Activated naive CD8-positive, alpha-beta T cell treated with anti-CD3 and anti-CD28 coated beads, Interleukin-2, amount 50 U/mL, for 24 hours (primary cell): ENCODE measurements around the gene ITPR2.
A peak's percentile ranks its signal among the peaks of the same experiment; 100 is the strongest.
"Not testable (repeated sequence)": the region's sequence is repeated elsewhere in the genome, so short reads cannot be mapped to it uniquely, and the experiment has no call there.

Experiments used
- ATAC-seq: fragments of 150-1000 bp; cut with Tn5 transposase; one replicate; pipeline ENCODE4 v1.10.0; 2021
- DNase-seq: peaks from one replicate; pipeline ENCODE4 v3.0.0; 2021
- H3K27ac Mint-ChIP-seq: one replicate; pipeline ENCODE4 v1.8.0; 2021; ENCODE audit warnings: mild to moderate bottlenecking, mixed read lengths
- H3K27me3 Mint-ChIP-seq: one replicate; pipeline ENCODE4 v1.8.0; 2021; ENCODE audit warnings: mixed read lengths
- H3K36me3 Mint-ChIP-seq: one replicate; pipeline ENCODE4 v1.8.0; 2021; ENCODE audit warnings: low read depth, mixed read lengths
- H3K4me1 Mint-ChIP-seq: one replicate; pipeline ENCODE4 v1.8.0; 2021; ENCODE audit warnings: mixed read lengths
- H3K4me3 Mint-ChIP-seq: one replicate; pipeline ENCODE4 v1.8.0; 2021; ENCODE audit warnings: mild to moderate bottlenecking, moderate library complexity, mixed read lengths
- H3K9me3 Mint-ChIP-seq: one replicate; pipeline ENCODE4 v1.8.0; 2021; ENCODE audit warnings: mixed read lengths

ITPR2 gene

DNA sequence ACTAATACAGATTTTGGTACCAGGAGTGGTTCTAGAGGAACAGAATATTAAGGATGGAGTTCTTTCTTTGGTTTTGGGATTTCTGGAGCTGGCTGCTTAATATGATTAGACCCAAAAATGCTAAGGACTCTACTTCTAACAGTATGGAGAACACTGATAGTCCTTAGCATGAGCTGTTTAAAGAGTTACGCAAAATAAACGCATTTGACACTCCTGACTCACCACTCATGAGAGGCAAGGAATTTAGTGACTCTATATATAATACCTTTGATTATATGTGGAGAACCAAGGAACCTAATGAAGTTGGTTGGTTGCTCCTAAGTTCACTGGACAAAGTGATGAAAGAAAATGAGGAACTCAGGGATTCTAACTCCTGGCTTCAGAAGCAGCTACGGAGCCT is 57.0 kb downstream of the ITPR2 start:
- Mint-ChIP-seq H3K9me3 (peaks cover 40% of the 10 kb centered on the region), H3K36me3 (peaks cover 63% of the 10 kb centered on the region)
- not testable (repeated sequence) for H3K27me3 Mint-ChIP-seq, DNase-seq, ATAC-seq, H3K4me3 Mint-ChIP-seq, H3K27ac Mint-ChIP-seq, H3K4me1 Mint-ChIP-seq

DNA sequence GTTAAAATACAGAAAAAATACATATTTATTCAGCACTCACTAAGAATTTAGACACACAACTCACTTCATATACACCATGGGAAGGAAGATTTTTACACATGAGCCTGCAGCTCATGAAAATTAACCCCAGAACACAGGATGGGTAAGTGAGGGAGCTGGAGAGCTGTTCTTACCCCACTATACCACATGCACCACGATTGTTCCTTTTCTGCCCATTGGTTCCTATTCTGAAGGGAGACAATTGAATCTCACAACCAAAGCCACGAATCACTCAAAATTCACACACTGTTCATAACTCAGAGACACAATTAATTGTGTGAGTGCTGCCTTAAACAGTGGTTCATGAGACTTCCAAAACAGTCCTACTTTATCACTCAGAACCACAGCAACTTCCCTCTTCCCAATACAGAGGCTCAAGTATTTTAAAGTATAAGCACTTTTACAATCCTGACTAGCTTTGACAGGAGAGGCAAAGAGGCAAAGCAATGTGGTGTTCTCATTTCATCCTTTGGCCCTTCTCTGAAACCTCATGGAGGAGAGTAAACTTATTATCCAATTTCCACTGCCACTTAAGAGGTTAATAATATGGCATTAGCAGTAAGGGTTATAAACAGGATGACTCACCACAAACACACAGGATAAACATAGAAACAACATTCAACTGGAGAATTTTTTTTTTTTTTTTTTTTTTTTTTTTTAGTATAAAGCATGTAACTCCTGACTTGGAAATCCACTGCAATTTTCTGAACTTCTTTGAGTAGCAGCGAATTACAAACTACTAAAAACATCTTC is 59.5 kb downstream of the ITPR2 start:
- no peak overlapping the region for H3K4me3 Mint-ChIP-seq
- peaks cover 60% of the 10 kb centered on the region for H3K36me3 Mint-ChIP-seq

DNA sequence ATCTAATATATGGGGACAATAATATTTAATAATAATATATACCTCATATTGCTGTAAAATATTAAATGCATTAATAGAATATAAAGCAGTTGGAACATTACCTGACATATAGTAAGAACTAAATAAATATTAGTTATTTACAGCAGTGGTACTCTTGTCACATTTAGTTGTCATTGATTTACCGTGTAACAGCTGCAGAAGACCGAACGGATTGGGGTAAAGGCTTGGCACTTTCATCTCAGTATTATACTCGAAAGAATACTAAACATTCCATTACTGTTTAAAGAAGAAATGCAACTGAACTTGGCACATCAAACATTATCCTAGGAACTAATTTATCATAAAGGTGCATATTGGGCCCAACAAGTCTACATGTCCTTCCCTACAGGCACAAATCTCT is 61.1 kb downstream of the ITPR2 start:
- H3K9me3 Mint-ChIP-seq: peaks cover 17% of the 10 kb centered on the region
- H3K27me3 Mint-ChIP-seq: no peaks in the 10 kb centered on the region
- ATAC-seq (no peak), DNase-seq (no peak)
- peaks cover 52% of the 10 kb centered on the region for H3K36me3 Mint-ChIP-seq
- H3K27ac Mint-ChIP-seq: no peak overlapping the region
- H3K4me3 Mint-ChIP-seq: no peak overlapping the region
- peaks cover 30% of the 10 kb centered on the region for H3K4me1 Mint-ChIP-seq

More for the DNA sequence above, 59.5 kb downstream of the ITPR2 start:
- ATAC-seq (no peak), DNase-seq (no peak)
- peaks cover 18% of the 10 kb centered on the region for H3K4me1 Mint-ChIP-seq
- H3K27me3 Mint-ChIP-seq: no peaks in the 10 kb centered on the region
- peaks cover 28% of the 10 kb centered on the region for H3K9me3 Mint-ChIP-seq
- no peak overlapping the region for H3K27ac Mint-ChIP-seq

DNA sequence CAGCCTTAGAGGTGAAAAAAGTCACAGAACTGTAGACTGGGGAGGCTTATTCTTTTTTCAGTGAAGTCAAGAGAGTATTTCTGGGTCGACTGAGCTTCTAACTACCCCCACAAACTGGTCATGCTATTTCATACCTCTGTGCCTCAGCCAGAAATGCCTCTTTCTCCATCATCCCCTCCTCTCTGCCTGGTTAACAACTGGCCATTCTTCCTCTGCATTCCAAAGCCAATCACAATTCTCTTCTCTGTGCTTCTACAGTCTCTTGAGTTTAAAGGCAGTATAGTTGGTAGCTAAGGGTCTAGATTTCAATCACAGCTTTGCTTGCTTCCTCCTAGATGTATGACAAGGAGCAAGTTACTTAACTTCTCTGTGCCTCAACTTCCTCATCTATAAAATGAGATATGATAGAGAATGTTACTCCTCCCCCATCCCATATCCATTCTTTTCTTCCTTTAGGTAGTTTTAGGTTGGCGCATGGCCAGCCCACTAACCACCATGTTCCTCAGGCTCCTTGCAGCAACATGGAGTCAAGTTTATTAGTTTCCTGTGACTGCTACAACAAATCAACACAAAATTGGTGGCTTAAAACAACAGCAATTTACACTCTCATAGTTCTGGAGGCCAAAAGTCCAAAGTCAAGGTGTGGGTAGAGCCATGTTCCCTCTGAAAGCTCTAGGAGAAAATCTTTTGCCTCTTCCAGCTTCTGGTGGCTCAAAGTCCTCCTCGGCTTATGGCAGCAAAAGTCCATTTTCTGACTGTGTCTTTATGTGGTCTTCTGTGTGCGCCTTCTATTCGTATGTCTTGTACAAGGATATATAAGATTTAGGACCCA is 62.5 kb downstream of the ITPR2 start:
- Mint-ChIP-seq H3K9me3 (peaks cover 16% of the 10 kb centered on the region), H3K27me3 (no peaks in the 10 kb centered on the region), H3K36me3 (peaks cover 48% of the 10 kb centered on the region), H3K4me3 (no peak overlapping the region), H3K4me1 (peaks cover 31% of the 10 kb centered on the region), H3K27ac (no peak overlapping the region)
- ATAC-seq (no peak), DNase-seq (no peak)

DNA sequence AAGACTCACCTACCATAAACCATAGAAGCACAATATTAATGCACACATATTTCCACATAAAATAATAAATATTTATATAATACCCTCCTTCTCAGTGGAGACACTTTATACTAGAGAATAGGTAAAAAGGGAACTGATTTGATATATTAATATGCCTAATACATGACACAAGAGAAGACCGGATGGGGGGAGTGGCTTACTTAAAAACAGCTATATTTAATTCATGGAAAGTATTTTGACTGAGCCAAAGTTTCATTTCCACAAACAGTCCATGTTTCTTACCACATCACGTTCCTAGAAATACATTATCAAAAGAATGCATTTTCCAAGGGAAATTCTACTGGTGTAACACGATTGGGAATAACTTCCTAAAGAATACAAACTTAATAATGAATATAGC is 63.4 kb downstream of the ITPR2 start:
- H3K9me3 Mint-ChIP-seq: peaks cover 9% of the 10 kb centered on the region

DNA sequence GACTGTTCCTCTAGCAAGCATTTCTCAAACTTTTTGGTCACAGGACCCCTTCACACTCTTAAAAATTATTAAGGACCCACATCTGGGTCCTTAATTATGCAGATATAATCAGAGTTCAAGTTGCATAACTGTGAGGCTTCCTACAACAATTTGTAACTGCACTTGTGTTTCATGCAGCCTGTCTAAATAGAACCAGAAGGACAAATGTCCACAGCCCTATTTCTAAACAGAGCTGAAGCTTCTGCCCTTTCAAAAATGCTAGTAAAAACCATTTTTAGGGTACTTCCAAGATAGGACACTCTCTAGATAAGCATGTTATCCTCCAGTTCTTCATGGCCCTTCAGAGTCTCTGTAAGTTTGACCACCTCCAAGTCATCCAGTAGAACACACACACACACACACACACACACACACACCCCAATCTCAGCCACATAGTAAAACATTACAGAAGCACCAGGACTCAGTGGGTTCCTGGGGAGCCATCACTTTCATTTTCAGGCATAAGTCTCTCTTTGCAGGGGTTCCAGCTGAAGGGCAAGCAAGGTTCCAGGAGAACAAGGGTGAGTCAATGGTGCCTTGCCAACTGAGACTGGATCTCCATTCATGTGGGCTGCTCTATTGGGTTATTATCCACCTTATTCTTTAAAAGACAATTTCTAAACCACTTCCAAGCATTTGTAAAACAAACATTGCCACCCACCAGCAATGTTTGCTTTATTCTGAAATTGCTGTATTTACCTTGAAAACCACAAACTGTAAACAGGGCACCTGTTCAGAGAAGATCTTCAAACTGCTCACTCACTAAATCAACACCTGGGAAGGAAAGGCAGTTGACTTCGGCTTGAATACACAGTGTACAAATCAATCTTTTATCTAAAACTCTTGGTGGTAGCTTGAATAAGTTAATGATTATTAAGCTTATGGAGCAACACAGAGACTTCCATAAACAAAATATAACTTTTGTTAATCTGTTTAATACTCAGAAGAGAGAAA is 64.1 kb downstream of the ITPR2 start:
- peaks cover 14% of the 10 kb centered on the region for H3K9me3 Mint-ChIP-seq
- no peak overlapping the region for H3K27ac Mint-ChIP-seq
- H3K27me3 Mint-ChIP-seq: no peaks in the 10 kb centered on the region
- peaks cover 44% of the 10 kb centered on the region for H3K36me3 Mint-ChIP-seq
- H3K4me3 Mint-ChIP-seq: no peak overlapping the region
- ATAC-seq (peak; percentile 79), DNase-seq (no peak)
- peaks cover 26% of the 10 kb centered on the region for H3K4me1 Mint-ChIP-seq

More for the DNA sequence above, 63.4 kb downstream of the ITPR2 start:
- H3K27me3 Mint-ChIP-seq: no peaks in the 10 kb centered on the region
- no peak overlapping the region for H3K27ac Mint-ChIP-seq
- no peak overlapping the region for H3K4me3 Mint-ChIP-seq
- no peak for DNase-seq
- ATAC-seq: no peak
- peaks cover 26% of the 10 kb centered on the region for H3K4me1 Mint-ChIP-seq
- H3K36me3 Mint-ChIP-seq: peaks cover 40% of the 10 kb centered on the region

DNA sequence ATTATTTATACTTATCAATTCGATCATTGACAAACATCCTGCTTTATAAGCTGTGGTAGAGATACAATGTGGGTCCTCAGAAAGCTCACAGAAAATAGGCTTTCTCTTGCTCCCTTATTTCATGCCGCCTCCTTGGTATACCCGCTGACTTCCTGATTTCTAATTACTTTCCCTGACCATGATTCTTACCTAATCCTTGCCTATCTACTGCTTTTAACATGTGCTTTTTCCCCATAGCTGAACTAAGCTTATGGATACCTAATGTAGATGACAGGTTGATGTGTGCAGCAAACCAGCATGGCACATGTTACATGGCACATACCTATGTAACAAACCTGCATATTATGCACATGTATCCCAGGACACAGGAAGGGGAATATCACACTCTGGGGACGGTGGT is 65.1 kb downstream of the ITPR2 start:
- Mint-ChIP-seq H3K4me1 (peaks cover 26% of the 10 kb centered on the region), H3K4me3 (no peak overlapping the region), H3K36me3 (peaks cover 47% of the 10 kb centered on the region), H3K27ac (no peak overlapping the region), H3K27me3 (no peaks in the 10 kb centered on the region), H3K9me3 (peaks cover 22% of the 10 kb centered on the region)
- DNase-seq (no peak), ATAC-seq (no peak)

DNA sequence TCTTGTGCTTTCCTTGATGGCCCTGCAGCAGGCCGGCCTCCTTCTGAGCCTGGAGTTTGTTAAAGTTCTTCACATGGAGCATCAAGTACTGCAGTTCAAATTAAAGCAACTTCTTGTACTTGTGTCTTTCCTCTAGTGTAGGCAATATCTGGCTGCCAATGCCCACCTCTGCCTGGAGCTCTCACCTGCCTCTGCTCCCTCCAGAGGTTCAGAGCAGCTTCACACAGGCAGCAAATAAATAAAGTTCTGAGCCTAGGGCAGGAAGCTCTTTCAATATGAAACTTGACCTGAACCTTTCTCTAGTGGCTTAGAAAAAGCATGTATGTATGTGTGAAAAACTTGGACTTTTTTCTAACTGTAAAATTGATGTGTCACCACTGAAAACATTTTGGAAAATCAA is 65.9 kb downstream of the ITPR2 start:
- Mint-ChIP-seq H3K36me3 (peaks cover 50% of the 10 kb centered on the region), H3K4me1 (peaks cover 26% of the 10 kb centered on the region), H3K9me3 (peaks cover 25% of the 10 kb centered on the region), H3K27ac (no peak overlapping the region), H3K4me3 (no peak overlapping the region), H3K27me3 (no peaks in the 10 kb centered on the region)
- DNase-seq (no peak), ATAC-seq (peak; percentile 20)

DNA sequence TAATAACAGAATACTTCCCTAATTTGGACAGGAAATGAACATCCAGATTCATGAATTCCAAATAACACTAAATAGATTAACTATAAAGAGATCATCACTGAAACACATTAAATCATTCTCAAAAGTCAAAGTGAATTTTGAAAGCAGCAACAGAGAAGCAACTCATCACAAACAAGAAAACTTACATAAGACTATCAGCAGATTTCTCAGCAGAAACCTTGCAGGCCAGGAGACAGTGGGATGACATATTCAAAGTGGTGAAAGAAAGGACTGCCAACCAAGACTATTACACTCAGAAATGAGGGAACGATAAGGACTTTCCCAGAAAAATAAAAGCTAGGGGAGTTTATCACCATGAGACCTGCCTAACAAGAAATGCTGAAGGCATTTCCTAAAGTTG is 70.8 kb downstream of the ITPR2 start:
- no peaks in the 10 kb centered on the region for H3K27me3 Mint-ChIP-seq
- peaks cover 30% of the 10 kb centered on the region for H3K9me3 Mint-ChIP-seq

DNA sequence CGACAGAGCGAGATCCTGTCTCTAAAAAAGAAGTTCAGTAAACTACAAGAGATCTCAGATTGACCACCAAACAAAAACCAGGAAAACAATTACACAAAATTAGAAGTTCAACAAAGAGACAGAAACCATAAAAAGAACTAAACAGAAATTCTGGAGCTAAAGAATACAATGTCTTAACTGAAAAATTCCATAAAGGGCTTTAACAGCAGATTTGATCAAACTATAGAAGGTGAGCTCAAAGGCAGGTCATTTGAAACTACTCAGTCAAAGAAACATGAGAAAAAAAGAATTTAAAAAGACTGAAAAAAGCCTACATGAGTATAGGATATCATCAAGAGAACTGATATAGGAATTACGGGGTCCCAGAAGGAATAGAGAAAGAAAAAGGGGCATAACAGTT is 71.2 kb downstream of the ITPR2 start:
- H3K27ac Mint-ChIP-seq: no peak overlapping the region
- no peak for ATAC-seq
- H3K4me3 Mint-ChIP-seq: no peak overlapping the region
- H3K36me3 Mint-ChIP-seq: peaks cover 58% of the 10 kb centered on the region
- no peaks in the 10 kb centered on the region for H3K27me3 Mint-ChIP-seq
- H3K9me3 Mint-ChIP-seq: peaks cover 26% of the 10 kb centered on the region
- H3K4me1 Mint-ChIP-seq: peaks cover 6% of the 10 kb centered on the region
- no peak for DNase-seq

More for the DNA sequence above, 70.8 kb downstream of the ITPR2 start:
- DNase-seq: no peak
- Mint-ChIP-seq H3K4me3 (no peak overlapping the region), H3K4me1 (peaks cover 10% of the 10 kb centered on the region), H3K27ac (no peak overlapping the region), H3K36me3 (peaks cover 62% of the 10 kb centered on the region)
- no peak for ATAC-seq

DNA sequence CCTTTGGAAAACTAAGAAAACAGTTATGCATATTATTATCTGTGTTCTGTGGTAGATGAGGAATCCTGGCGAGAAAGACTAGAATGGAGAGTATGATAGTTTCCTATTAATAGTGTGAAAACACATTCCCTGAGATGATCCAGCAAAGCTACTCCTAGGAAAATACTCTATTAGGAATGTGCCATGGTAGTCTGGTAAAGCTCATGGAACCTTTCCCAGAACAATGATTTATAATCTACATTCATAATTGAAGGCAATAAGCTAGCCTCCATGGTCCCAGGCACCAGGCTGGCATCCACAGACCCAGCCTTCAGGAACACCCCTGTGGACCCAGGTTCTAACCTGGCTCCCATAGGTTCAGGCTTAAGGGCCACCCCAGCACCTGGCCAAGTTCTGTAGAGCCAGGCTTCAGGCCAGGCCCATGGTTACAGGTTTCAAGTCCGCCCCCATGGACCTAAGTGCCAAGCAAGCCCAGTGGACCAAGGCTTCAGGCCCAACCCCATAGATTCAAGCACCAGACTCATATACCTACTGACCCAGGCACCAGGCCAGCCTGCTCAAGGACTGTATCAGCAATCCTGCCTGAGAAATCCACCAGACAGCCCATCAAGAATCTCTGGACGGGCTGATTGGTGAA is 72.2 kb downstream of the ITPR2 start:
- no peak for DNase-seq
- Mint-ChIP-seq H3K27me3 (no peaks in the 10 kb centered on the region), H3K4me1 (peaks cover 3% of the 10 kb centered on the region), H3K27ac (no peak overlapping the region), H3K36me3 (peaks cover 61% of the 10 kb centered on the region), H3K9me3 (peaks cover 35% of the 10 kb centered on the region), H3K4me3 (no peak overlapping the region)
- ATAC-seq: no peak

DNA sequence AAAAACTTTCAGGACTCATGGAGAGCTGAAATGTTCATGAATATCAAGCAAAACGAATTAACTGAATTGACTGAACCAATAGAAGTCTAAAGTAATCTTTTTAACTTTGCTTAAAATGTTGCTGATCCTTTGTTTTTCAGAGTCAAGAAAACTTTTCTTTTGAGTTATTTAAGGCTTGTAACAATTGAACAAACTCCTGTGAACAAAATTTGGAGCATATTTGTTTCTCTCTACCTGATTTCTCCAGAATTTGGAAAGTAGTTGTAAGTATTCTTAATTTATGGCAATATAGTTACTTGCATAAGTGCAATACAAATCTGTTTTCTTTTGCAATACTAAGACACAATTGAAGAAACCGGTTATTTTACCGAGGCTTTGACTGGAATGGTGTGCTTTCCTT is 77.6 kb downstream of the ITPR2 start:
- not testable (repeated sequence) for H3K27ac Mint-ChIP-seq, H3K4me3 Mint-ChIP-seq, H3K27me3 Mint-ChIP-seq, ATAC-seq, DNase-seq
- peaks cover 62% of the 10 kb centered on the region for H3K36me3 Mint-ChIP-seq
- peaks cover 33% of the 10 kb centered on the region for H3K4me1 Mint-ChIP-seq
- peaks cover 25% of the 10 kb centered on the region for H3K9me3 Mint-ChIP-seq

DNA sequence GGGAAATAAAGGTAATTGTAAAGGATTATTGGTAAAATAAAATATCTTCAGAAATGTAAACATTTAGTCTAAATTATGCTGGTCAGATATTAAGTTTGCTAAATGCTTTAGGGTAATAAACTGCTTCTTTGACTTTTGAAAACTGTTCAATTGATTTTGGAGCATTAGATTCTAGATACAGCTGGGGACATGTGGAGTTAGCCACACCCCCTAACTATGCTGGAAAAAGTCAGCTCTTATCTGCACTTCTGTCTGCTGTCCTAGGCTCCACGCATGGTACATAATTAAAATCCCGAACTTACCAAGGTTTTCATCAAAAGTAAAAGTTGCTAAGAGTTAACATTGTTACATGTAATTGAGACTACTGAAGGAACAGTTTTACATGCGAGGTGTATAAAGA is 78.8 kb downstream of the ITPR2 start:
- Mint-ChIP-seq H3K4me1 (peaks cover 42% of the 10 kb centered on the region), H3K4me3 (no peak overlapping the region), H3K36me3 (peaks cover 53% of the 10 kb centered on the region), H3K27me3 (no peaks in the 10 kb centered on the region), H3K9me3 (peaks cover 25% of the 10 kb centered on the region), H3K27ac (no peak overlapping the region)
- DNase-seq (no peak), ATAC-seq (no peak)

DNA sequence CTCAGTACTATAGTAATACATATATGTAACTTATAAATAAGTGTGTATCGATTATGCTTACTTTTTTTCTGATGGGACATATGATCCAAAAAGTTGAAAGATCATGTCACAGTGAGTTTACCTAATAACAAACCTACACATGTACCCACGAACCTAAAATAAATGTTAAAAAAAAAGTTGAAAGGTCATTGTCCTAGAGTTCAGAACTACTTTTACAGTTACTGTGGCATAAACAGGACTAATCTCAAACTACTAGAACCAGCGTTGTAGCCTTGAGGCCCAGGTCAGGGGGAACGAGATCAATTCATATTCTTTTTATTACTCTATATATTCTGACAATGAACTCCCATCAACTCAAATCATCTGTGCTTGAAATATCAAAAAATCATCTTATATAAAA is 81.8 kb downstream of the ITPR2 start:
- Mint-ChIP-seq H3K4me1 (peaks cover 72% of the 10 kb centered on the region), H3K27ac (peak overlapping the region; percentile 95)

More for the DNA sequence above, 81.8 kb downstream of the ITPR2 start:
- peaks cover 41% of the 10 kb centered on the region for H3K36me3 Mint-ChIP-seq
- H3K27me3 Mint-ChIP-seq: no peaks in the 10 kb centered on the region
- no peak for DNase-seq
- peaks cover 19% of the 10 kb centered on the region for H3K9me3 Mint-ChIP-seq
- ATAC-seq: no peak
- no peak overlapping the region for H3K4me3 Mint-ChIP-seq
